CD4-positive, alpha-beta T cell treated with Interleukin-6 for 4 hours (primary cell): ENCODE measurements around the gene TET2.

Experiments
- DNase-seq: peaks from one replicate; pipeline ENCODE4 v3.0.0-alpha.2; 2020; ENCODE audit warnings: mixed read lengths

TET2 gene

DNA sequence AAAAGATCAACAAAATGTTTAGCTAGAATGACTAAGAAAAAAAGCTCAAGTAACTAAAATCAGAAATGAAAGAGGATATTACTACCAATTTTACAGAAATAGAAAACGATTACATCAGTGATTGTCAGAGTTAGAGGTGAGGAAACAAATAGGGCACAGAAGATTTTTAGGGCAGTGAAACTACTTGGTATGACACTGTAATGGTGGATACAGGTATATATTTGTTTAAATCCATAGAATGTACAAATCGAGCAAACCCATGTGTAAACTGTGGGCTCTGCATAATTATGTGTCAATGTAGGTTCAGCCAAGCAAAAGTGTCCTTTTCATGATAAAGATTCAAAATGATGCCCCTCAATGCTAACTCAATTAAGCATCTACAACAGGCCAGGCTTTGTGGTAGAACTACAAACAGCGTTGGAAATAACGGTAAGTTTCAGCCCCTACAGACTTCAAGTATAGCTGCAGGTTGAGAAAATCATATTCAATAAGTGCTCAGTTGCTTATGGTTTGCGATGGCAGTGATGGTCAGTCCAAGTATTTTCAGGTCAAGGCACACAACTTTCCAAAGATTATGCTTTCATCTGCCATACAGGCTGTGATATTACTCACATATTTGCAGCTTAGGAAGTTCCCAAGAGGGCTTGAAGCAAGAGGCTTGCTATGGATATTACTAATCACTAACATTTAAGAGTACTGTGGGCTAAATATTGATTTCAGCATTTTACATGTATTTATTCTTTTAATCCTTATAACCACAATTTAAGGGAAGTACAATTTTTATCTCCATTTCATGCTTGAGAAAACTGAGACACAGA, 158.6 kb downstream of the TET2 start:
- no peak for DNase-seq

DNA sequence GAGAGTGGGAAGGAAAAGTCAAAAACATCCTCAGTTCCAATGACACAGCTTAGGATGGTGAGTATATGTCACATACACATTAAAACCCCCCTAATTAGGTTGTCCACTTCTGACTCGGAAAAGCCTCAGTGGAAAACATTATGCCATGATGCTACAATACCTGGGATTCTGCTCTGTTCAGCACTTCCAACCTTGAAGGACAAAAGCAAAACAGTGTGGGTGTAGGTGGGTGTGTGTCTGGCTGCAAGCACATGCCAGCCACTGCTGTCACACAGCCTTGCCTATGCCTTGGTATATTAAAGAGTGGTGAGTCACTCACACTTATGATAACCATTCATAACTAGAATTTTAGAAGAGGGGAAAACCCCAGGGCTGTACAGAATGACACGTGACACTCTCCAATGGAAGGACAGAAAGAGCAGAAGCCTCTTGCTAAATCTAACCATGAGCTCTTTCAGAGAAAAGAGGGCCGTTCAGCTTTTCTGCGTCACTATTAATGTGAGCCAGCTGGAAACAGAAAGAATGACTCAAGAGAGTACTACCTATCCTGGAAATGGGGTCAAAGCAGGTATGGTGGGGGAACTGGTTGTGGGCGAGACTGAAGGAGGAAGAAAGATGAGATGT, 159.6 kb downstream of the TET2 start:
- DNase-seq: no peak

DNA sequence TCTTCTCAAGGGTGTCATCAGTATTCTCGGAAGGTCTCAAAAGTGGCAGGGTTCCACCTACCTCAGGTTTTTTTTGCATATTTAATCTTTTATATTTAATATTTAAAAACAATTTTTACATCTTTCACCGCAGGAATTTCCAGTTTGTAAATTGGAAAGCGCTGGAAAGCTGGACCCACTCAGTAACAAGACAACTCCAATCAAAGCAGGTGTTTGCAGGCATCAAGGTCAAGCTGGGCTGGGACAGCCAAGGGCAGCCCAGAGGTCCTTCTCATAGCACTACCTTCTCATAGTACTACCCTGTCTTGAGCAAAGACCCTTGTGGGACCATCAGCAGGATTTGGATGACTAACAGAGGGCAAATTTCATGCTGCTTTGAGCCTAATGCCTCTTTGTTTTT, 160.1 kb downstream of the TET2 start:
- DNase-seq: no peak

DNA sequence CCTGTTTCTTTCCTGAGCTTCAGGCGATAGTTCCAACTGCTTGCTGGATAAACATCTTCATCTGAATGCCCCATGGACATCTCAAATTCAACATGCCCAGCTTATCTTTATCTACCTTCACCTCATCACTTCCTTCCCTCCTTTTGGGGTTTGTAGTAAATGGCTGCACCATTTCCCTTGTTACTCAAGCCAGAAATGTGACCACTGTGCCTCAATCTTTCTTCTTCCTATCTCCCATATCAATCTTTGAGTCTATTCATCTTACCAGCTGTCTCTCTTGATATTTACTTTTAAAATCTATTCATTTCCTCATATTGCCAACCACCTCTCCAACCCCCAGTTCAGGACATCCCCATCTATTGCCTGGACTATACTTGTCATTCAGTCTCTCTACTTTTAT, 171.8 kb downstream of the TET2 start:
- no peak for DNase-seq

DNA sequence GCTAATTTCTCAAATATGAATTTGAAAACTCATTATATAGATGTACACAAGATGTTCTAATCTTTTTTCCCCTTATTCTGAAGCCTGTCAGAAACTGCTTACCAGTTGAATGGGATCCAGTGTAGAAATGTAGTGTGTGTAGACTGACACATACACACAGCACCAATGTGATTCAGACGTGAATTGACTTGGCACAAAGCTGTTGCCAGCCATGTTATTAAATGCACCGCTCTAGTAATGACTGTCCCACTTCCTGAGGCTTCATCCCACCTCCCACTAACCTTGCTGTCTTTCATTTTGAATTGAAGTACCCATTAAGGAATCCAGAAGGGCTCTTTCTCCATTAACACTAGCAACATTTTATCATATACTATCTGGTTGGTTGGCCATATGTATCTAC, 180.5 kb downstream of the TET2 start:
- no peak for DNase-seq

DNA sequence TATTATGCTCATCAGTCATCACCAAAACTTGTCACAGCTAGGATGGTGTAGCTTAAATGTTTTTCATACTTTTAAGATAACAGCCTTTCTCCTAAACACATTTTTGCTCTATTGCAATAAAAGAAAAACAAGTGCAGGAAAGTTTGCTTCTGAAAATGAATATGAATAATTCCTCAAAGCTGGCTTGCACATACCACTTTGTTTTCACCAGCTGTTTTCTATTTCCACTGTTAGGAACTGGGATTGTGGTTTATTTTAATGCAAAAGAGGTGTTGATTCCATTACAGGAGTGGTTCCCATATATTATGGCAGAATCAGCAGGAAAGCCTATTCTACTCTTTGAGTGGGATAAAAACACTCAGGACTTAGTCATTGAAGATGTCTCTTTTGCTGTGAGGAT, 181.3 kb downstream of the TET2 start:
- DNase-seq: no peak

DNA sequence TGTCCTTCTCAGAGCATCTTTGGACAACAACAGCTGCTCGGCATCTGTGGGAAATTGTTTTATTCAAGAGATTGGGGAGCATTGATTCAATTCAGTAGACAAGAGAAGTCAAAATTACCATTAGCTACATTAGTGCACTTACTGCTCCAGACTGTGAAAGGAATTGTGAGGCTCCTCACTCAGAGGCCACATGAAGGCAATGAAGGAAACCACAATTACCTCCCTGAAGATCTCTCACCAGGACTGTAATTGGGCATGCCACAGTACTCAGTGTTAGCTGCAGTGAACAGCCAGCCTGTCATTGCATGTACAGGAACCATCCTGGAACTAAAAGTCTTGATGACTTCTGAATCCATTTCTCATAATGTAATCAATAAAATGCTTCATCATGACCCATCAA, 182.4 kb downstream of the TET2 start:
- DNase-seq: no peak
